Activated naive CD4-positive, alpha-beta T cell treated with anti-CD3 and anti-CD28 coated beads, Interleukin-2, amount 10 ng/mL, durations not matched to agents 7 days and 5 days (primary cell): ENCODE measurements around the gene PLAC8L1.

Experiments used
- CTCF ChIA-PET: fragments of 350-600 bp; sonication (Branson Sonifier 250); formaldehyde crosslinking; loops from one replicate; lab custom pipeline; 2021; ENCODE audit warnings: antibody characterized with exemption; lab: Charles Lee
- DNase-seq: peaks from one replicate; pipeline ENCODE4 v3.0.0-alpha.2; 2020
- H3K27ac Mint-ChIP-seq: one replicate; pipeline ENCODE4 v1.8.0; 2021; ENCODE audit warnings: mild to moderate bottlenecking, moderate library complexity, mixed read lengths
- H3K27me3 Mint-ChIP-seq: one replicate; pipeline ENCODE4 v1.8.0; 2021; ENCODE audit warnings: mild to moderate bottlenecking, mixed read lengths
- H3K36me3 Mint-ChIP-seq: one replicate; pipeline ENCODE4 v1.8.0; 2021; ENCODE audit warnings: mixed read lengths
- H3K4me1 Mint-ChIP-seq: one replicate; pipeline ENCODE4 v1.8.0; 2021; ENCODE audit warnings: mixed read lengths
- H3K4me3 Mint-ChIP-seq: one replicate; pipeline ENCODE4 v1.8.0; 2021; ENCODE audit warnings: mild to moderate bottlenecking, moderate library complexity, mixed read lengths
- H3K9me3 Mint-ChIP-seq: one replicate; pipeline ENCODE4 v1.8.0; 2021; ENCODE audit warnings: mixed read lengths

PLAC8L1 gene

DNA sequence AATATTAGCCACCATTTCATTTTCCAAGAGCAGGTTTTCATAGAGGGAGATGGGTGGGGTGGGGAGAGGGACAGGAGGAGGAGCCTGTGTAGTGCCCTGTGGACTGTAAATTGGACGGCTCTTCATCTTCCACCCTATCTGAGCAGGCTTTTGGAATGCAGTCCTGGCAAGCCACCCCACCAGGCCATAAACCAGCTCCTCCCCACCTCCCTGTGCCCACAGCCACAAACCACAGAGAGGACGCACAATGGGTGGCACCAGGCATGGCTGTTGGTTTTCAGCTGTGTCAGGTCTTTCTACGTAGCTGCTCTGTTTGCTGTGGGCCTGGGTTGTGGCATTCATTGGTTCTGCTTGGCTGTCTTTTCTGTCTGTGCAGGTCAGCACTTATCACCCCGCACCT lies 58.0 kb downstream of the PLAC8L1 start:
- no peak overlapping the region for H3K4me3 Mint-ChIP-seq
- H3K4me1 Mint-ChIP-seq = no peaks in the 10 kb centered on the region
- H3K27ac Mint-ChIP-seq = no peak overlapping the region
- DNase-seq = no peak
- CTCF ChIA-PET = no interaction called here
- peaks cover 5% of the 10 kb centered on the region for H3K27me3 Mint-ChIP-seq
- H3K9me3 Mint-ChIP-seq = no peaks in the 10 kb centered on the region
- H3K36me3 Mint-ChIP-seq = no peaks in the 10 kb centered on the region

DNA sequence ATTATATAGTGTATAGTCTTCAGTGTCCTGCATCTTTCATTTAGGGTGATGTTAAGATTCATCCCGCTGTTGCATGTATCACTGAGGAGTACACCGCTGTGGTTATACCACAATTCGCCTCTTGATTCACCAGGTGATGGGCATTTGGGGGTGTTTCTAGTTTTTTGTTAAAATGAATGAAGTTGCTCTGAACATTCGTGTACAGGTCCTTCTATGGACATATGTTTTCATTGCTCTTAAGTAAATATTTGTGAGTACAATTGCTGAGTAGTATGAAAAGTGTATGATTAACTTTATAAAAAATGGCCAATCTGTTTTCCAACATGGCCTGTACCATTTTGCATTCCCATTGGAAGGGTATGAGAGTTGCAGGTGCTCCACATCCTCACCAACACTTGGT lies 61.7 kb downstream of the PLAC8L1 start:
- no peak overlapping the region for H3K27ac Mint-ChIP-seq
- no peaks in the 10 kb centered on the region for H3K36me3 Mint-ChIP-seq
- no peaks in the 10 kb centered on the region for H3K9me3 Mint-ChIP-seq
- DNase-seq = no peak
- H3K27me3 Mint-ChIP-seq = peaks cover 5% of the 10 kb centered on the region
- H3K4me3 Mint-ChIP-seq = no peak overlapping the region
- CTCF ChIA-PET = no interaction called here
- no peaks in the 10 kb centered on the region for H3K4me1 Mint-ChIP-seq

DNA sequence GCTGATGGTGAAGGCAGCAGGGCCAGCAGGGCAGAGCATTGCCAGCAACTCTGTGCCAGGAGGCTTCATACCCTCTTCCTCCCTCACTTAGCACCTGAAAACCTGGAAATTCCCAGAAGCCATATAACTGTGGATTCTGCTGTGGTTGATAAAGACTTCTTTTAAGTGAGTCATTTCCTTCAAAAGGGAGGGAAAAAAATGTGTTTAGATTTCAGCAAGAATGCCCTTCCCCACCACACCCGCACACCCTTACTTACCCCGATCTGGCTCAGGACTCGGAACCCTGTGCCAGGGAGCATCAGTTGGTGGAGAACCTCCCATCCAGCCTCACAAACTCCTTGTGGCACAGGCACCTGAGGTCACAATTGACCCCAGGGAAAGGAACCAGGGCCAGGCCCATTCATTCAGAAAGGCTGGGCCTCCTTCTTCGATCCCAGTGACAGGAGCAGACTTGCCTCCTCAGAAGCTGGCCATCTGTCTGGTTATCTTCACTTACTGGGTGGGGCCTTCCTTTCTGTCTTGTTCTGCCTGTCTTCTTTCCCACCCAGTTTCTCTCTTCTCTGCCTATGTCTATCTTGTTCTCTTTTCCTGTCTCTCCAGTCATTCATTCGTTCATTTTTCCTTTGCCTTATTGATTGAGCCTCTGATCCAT lies 62.6 kb downstream of the PLAC8L1 start:
- no peaks in the 10 kb centered on the region for H3K36me3 Mint-ChIP-seq
- DNase-seq = no peak
- no peaks in the 10 kb centered on the region for H3K9me3 Mint-ChIP-seq
- H3K4me1 Mint-ChIP-seq = no peaks in the 10 kb centered on the region
- H3K4me3 Mint-ChIP-seq = no peak overlapping the region
- H3K27me3 Mint-ChIP-seq = peaks cover 4% of the 10 kb centered on the region
- H3K27ac Mint-ChIP-seq = no peak overlapping the region
- CTCF ChIA-PET = no interaction called here

DNA sequence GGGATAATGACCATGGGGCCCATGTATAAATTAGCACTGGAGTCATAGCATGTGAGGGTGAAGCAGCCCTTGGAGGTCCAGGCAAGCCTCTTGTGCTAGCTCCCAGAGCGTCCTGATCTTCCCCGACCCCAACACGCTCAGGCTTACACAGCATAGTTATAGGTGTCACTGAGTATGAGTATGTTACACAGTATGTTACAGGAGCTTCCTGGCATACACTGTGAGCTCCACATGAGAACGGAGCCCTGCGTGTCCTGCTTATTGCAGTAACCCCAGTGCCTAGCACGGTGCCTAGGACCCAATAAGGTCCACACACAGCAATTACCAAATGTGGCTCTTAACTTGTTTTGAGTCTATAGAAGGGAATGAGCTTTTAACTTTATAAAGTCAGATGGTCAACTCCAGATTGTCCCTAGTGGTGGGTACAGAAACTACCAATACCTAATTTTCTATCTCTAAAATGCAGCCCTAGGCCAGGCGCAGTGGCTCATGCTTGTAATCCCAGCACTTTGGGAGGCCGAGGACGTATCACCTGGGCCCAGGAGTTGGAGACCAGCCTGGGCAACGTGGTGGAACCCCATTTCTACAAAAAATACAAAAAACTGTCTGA lies 64.1 kb downstream of the PLAC8L1 start:
- H3K27ac Mint-ChIP-seq = no peak overlapping the region
- DNase-seq = no peak
- H3K36me3 Mint-ChIP-seq = no peaks in the 10 kb centered on the region
- no peaks in the 10 kb centered on the region for H3K4me1 Mint-ChIP-seq
- H3K4me3 Mint-ChIP-seq = no peak overlapping the region
- no peaks in the 10 kb centered on the region for H3K9me3 Mint-ChIP-seq
- CTCF ChIA-PET = interaction anchor here (0.6 to 1.5 kb wide), 4 partner anchors 10 to 1841 kb away, joined by 3 read pairs; no protein-coding TSS in a partner anchor
- H3K27me3 Mint-ChIP-seq = peaks cover 4% of the 10 kb centered on the region

DNA sequence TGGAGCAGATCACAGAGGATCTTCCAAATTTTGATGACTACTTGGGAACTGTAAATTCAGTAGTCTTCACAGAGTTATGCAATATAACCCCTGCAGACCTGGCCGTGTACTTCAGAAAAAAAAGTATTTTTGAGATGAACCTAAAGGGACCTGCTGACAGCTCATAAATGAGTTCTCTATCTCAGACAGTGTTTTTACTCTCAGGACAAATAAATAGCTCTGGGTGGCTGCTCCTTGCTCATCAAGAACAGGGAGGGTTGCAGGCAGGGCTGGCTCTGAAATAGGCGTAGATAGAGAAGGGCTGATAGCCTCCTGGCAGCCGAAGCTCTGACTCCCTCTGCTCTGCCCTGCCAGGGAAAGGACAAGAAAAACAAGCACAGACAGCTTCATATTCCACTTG lies 64.8 kb downstream of the PLAC8L1 start:
- no peak overlapping the region for H3K4me3 Mint-ChIP-seq
- H3K27me3 Mint-ChIP-seq = peaks cover 4% of the 10 kb centered on the region
- H3K4me1 Mint-ChIP-seq = no peaks in the 10 kb centered on the region
- H3K36me3 Mint-ChIP-seq = no peaks in the 10 kb centered on the region
- H3K27ac Mint-ChIP-seq = no peak overlapping the region
- DNase-seq = no peak
- H3K9me3 Mint-ChIP-seq = no peaks in the 10 kb centered on the region
- CTCF ChIA-PET = interaction anchor here (1.5 kb wide), 1 partner anchor 11 kb away, joined by 3 read pairs; no protein-coding TSS in a partner anchor

DNA sequence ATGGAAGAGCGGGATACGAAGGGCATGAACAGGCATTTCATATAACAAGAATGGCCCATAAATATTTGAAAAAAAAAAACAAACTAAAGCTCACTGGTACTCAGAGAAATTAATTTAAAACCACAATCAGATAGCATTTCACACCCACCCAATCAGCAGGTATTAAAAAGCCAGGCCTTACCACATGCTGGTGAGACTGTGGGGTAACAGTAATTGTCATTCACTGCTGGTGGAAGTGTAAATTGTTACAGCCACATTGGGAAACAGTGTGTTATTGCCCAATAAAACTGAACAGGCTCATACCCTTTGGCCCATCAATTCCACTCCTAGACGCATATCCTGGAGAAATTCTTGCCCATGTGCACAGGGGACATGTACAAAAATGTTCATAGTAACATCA lies 66.0 kb downstream of the PLAC8L1 start:
- Mint-ChIP-seq H3K9me3 (no peaks in the 10 kb centered on the region), H3K36me3 (no peaks in the 10 kb centered on the region), H3K27me3 (peaks cover 4% of the 10 kb centered on the region), H3K27ac (no peak overlapping the region), H3K4me1 (no peaks in the 10 kb centered on the region), H3K4me3 (no peak overlapping the region)
- DNase-seq = no peak
- CTCF ChIA-PET = no interaction called here

DNA sequence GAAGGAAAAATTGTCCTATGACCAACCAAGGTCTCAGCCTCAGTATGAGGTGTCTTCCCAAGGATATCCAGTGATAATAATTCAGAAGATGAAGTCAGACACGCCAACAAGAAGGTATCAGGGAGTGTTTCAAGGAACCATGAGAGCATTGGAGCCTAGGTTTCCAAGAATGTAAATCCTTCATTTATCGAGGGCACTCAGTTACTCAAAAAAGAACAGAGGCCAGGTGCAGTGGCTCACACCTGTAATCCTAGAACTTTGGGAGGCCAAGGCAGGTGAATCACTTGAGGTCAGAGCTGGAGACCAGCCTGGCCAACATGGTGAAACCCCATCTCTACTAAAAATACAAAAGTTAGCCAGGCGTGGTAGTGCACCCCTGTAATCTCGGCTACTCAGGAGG lies 70.8 kb downstream of the PLAC8L1 start:
- DNase-seq = no peak
- Mint-ChIP-seq H3K4me3 (no peak overlapping the region), H3K36me3 (no peaks in the 10 kb centered on the region), H3K4me1 (no peaks in the 10 kb centered on the region), H3K9me3 (no peaks in the 10 kb centered on the region), H3K27me3 (peaks cover 4% of the 10 kb centered on the region), H3K27ac (no peak overlapping the region)
- CTCF ChIA-PET = no interaction called here
